Measurements from ENCODE around the gene NBEA.
"Not testable (repeated sequence)": the region's sequence is repeated elsewhere in the genome, so short reads cannot be mapped to it uniquely, and the experiment has no call there.

The NBEA gene

DNA sequence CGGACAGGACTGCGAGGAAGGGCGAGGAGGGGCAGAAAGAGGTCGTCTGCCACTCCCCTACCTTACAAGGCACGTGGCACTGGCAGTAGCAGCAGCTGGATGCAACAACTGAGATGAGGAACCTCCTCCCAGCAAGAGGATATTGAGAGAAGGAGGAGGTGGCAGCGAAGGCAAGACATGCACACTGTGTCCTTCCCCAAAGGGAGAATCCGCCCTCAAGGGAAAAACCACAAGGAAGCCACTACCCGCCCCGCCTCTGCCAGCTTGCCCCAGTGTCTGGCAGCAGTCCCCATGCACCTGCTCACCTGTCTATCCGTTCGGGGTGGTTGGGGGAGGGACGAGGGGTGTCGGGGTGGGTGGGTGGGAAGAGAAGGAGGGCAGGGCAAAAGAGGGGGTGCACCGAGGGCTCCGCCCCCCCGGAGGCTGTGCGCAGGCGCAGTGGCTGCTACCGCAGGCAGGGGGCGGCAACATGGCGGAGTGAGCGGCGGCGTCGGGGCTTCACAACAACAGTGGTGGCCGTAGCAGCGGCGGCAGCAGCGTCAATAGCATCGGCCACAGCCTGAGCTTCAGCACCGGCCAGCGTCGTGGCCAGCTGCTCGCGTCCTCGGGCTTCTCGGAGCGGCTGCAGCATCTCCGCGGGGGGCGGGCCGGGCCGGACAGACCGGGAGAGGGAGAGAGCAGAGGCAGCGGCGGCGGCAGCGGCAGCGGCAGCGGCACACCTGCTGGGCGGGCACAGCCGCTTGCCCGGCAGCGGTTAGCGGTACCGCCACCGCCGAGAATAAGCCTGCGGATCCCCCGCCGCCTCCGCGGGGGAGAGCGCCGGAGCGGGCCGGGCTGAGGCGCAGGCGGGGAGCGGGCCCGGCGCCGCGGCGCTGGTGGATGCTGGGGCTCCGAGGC is at the start of gene NBEA:
TSS of gene NBEA (plus strand) at position 436 of the 897 bp plus-strand sequence. CDS start 551 bp downstream, outside the sequence.
- DNase-seq: peak; percentile 55 to 63

DNA sequence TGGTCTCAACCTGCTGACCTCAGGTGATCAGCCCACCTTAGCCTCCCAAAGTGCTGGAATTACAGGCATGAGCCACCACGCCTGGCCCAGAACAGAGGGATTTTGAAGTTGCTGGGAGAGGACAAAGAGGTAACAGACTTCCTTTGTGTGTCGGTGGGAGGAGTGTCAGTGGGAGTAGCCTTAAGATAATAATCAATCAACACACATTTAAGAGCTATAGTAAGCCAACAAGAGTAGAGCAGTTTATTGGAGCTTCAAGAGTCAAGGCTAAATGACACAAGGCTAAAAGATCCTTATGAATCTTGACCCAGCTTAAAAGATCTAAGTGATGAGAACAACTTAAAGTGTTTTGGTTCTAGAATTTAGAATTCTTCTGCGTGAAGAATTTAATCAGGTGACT is 47.3 kb upstream of the NBEA start:
- DNase-seq: no peak

- no peak for DNase-seq
Measured at GRCh38 chr13:34897220-34897619, 44.9 kb upstream of the NBEA start.

DNA sequence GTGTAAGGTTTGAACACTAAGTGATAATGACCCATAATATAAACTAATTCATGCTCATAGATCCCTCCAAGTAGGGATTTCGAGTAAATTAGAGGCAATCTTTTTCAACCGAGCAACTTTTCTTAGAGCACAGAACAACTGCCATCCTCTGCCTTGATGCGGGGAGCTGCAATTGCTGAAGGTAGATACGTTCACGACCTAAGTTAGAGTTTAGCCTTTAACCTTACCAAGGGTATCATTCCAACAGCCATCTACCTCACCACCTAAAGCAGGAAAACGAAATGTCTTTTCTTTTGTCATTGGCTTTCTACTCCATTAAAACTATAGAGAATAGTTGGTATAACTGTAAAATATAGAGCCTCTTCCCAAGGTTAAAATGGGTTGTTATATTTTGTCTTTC is 42.2 kb upstream of the NBEA start:
- DNase-seq: no peak

- no peak for DNase-seq
Measured at GRCh38 chr13:34900288-34900739, 41.8 kb upstream of the NBEA start.

DNA sequence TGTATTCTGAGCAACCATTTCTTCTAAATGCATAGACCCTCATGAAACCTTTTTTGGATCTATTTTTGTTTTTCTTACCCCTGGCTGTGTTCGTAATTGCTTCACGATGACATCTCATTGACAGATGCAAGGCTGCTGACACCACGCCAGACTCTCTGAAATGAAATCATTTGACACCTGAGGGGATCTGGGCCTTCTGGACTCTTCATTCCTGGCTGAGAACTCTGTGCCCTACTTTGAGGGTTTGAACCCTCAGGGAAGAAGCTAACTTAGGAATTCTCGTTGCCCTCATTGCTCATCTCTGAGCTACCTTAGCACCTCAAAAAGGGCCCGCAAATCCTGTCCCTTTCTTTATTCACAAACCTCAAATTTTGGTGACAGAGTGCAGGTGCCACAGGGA is 40.5 kb upstream of the NBEA start:
- DNase-seq: no peak

DNA sequence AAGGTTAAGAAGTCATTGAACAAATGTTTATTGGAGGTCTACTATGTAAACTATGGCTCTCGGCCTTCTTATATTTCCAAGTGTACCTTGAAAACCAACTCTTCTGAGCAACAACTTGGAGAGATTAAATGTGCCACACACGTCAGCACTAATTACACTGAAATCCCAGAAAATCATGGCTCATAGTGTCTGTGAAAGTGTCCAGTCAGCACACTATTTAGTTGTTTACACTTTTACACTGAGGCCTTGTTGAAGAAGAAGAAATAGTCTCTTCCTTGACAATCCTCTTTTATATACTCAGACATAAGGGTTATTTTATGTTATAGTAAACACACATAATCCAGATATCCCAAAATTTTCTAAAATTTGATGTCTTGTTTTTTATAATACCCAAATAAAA is 30.9 kb upstream of the NBEA start:
- DNase-seq: no peak

GRCh38 chr13:34913040-34913439 is 29.0 kb upstream of the NBEA start:
- no peak for DNase-seq

- DNase-seq: no peak
Measured at GRCh38 chr13:34914416-34914815, 27.7 kb upstream of the NBEA start.

GRCh38 chr13:34926508-34926907 is 15.6 kb upstream of the NBEA start:
- DNase-seq: no peak

GRCh38 chr13:34928676-34929075 is 13.4 kb upstream of the NBEA start:
- not testable (repeated sequence) for DNase-seq

GRCh38 chr13:34931572-34931971 is 10.5 kb upstream of the NBEA start:
- no peak for DNase-seq

GRCh38 chr13:34933349-34933748 is 8.7 kb upstream of the NBEA start:
- DNase-seq: no peak

DNA sequence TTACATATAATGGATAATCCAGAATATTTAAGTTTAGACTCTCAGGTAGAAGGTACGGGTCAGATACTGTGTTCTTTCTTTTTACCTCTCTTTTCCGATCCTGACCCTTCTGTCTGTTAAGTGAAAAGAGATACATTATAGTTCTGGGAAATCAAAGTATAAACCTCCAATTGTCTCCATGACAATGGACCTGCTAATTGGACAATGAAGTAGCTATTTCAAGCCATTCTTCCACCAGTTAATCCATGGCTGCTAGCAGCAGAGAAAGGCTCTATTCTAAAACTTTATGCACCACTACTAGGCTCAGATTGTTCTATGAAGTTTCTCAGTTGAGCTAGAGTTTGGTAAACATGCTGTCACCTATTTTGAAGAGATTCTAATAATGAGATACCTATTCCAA is 8.3 kb upstream of the NBEA start:
- DNase-seq: no peak

GRCh38 chr13:34935841-34936240 is 6.2 kb upstream of the NBEA start:
- DNase-seq: no peak

GRCh38 chr13:34939771-34940170 is 2.3 kb upstream of the NBEA start:
- DNase-seq: no peak

GRCh38 chr13:34941436-34941834 is 635 bp upstream of the NBEA start:
- DNase-seq: no peak

DNA sequence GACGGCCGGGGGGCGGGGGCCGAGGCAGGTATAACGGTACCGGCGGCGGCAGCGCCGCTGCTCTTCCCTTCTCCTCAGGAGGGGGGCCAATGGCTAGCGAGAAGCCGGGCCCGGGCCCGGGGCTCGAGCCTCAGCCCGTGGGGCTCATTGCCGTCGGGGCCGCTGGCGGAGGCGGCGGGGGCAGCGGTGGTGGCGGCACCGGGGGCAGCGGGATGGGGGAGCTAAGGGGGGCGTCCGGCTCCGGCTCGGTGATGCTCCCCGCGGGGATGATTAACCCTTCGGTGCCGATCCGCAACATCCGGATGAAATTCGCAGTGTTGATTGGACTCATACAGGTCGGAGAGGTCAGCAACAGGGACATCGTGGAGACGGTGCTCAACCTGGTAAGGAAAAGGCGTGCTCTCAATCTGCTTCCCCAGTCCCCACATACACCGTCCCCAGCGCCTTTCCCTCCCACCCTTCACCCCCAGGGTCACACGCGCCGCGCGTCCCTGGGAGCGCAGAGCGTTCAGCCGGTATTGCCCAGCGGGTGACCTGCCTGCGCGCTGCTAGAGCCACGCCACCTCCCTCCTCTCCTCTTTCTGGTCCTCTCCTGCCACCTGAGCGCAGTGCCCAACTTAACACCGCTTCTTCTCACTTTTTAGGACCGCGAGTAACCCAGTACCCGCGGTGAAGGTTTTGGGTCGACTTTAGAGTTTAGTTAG is 814 bp downstream of the NBEA start:
- DNase-seq: no peak

DNA sequence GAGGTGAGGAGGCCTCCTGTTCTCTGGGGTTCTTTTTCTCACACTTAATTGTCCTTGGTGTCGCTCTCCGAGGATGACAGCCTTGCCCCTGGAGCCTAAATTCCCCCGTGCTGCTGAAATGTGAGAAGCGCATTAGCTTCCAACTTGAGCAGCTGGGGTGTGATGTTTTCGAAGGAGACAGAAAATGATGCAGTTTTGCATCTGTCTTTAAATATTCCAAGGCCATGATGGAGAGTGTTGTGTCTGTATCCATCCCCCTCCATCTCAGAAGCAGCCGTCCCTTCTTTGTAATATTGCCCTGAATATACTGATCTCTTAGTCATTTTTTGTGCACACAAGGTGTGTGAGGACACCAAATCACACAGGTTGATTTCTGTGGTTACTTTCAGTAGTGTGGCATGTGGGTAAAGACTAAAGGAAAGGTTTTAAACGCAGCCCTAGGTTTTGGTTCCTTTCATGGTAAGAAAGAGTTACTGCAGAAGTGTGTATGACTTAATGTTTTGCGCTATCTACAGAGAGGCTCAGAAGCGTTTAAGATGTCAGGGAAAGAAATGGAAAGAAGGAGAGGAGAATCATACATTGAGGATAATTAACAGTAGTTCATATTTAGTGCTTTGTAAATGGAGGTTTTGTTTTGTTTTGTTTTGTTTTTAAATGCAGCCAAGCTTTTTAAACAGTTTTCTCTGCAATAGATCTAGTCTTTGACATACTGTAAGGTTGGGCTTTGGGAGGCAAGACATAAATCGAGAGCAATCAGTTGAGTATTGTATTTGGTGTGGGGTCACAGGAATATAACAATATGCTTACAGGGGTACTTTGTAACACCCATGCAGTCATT is 1.6 kb downstream of the NBEA start:
- no peak for DNase-seq

DNA sequence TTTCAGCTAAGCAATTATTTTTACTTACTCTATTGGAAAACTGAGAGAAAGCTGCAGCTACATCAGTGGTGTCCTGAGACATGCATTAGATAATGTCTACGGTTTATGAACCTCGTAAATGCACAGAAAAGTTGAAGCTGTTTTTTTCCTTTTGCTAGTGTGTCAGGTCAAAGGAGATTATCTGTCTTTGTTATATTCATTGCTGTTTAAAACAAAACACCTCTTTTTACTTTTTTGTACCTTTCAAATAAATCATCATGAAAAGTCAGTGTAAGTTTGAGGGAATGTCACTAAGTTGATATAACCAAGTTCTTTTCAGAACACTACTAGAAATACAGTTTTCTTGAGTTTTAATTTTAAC is 2.2 kb downstream of the NBEA start:
- DNase-seq: no peak

DNA sequence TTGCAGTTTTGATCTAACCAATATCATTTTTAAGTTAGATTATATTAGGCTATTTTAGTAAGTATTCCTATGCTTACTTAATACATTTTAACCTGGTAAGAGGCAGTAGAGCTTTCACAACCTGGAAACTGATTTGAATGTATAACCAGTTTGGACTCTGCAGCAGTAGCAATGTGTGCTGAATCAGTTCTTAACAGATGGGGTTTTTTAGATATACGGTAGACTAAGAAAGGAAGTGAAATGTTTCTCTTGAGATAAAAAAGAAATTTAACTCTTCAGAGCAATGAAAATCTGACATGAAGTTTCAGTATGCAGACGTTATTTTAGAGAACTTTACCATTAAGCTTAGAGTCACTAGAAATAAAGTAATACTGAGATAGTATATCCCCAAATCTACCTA is 2.7 kb downstream of the NBEA start:
- no peak for DNase-seq

- DNase-seq: no peak
Measured at GRCh38 chr13:34951528-34951927, 9.5 kb downstream of the NBEA start.

DNA sequence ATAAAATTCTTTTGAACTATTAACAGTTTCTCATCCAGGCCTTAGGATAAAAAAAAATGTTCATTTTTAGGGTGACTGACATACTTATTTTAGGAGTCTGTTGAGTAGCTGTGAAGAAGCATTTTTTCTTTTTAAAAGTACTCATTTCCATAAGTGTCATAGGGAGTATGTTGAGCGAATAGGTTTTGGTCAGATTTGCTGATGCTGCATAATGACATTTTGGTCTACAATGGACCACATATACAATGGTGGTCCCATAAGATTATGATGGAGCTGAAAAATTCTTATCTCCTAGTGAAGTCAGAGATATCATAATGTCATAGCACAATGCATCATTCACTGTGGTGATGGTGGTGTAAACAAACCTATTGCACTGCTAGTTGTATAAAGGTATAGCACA is 17.4 kb downstream of the NBEA start:
- DNase-seq: no peak

Measured in activated CD4-positive, alpha-beta T cell treated with anti-CD3 and anti-CD28 coated beads, Interleukin-2, amount 50 U/mL, for 4 hours (primary cell).